Astrocyte (in vitro differentiated cells and primary cell): ENCODE data around the gene KCNH3. TPM values are rescaled to one million over a fixed set of nuclear protein-coding genes. Genes with fewer than 3 reads are reported as not detected.

Source experiments
- DNase-seq: peaks from one replicate; pipeline ENCODE4 v3.0.0-alpha.2; 2010; ENCODE audit warnings: low read depth
- FAIRE-seq: peaks from 2 replicates; lab custom pipeline; 2011; peaks lifted over from hg19 to GRCh38; lab: Jason Lieb, UNC
- H2AFZ ChIP-seq: 2 replicates; pipeline ENCODE4 v1.6.0; 2012; ENCODE audit warnings: low read depth, low read length, inconsistent platforms
- H3K27ac ChIP-seq: 2 replicates; pipeline ENCODE4 v1.5.1; 2011; ENCODE audit warnings: low read depth, low read length, inconsistent platforms
- H3K27me3 ChIP-seq: 2 replicates; pipeline ENCODE4 v1.6.0; 2011; ENCODE audit warnings: low read length, inconsistent platforms; ENCODE audit not compliant: insufficient read depth
- H3K36me3 ChIP-seq: 2 replicates; pipeline ENCODE4 v1.5.1; 2011; ENCODE audit warnings: low read length, inconsistent platforms; ENCODE audit not compliant: insufficient read depth
- H3K4me1 ChIP-seq: 2 replicates; pipeline ENCODE4 v1.5.1; 2011; ENCODE audit warnings: low read length, inconsistent platforms; ENCODE audit not compliant: insufficient read depth
- H3K4me2 ChIP-seq: 2 replicates; pipeline ENCODE4 v1.6.0; 2012; ENCODE audit warnings: low read length, inconsistent platforms
- H3K4me3 ChIP-seq: 2 replicates; pipeline ENCODE4 v1.5.1; 2011; ENCODE audit warnings: low read depth, mild to moderate bottlenecking, low read length, inconsistent platforms; ENCODE audit not compliant: insufficient read depth
- H3K79me2 ChIP-seq: 2 replicates; pipeline ENCODE4 v1.6.0; 2012; ENCODE audit warnings: mild to moderate bottlenecking, low read length, inconsistent platforms; ENCODE audit not compliant: insufficient read depth
- H3K9ac ChIP-seq: 2 replicates; pipeline ENCODE4 v1.6.0; 2012; ENCODE audit warnings: mild to moderate bottlenecking, low read length, inconsistent platforms
- H3K9me3 ChIP-seq: 2 replicates; pipeline ENCODE4 v1.5.1; 2012; ENCODE audit warnings: low read depth, mild to moderate bottlenecking, low read length, inconsistent platforms; ENCODE audit not compliant: insufficient read depth
- H4K20me1 ChIP-seq: 2 replicates; pipeline ENCODE4 v1.6.0; 2012; ENCODE audit warnings: low read length, inconsistent platforms; ENCODE audit not compliant: insufficient read depth
- H3K27ac Mint-ChIP-seq: one replicate; pipeline ENCODE4 v1.8.0; 2021; ENCODE audit warnings: mild to moderate bottlenecking, mixed read lengths; ENCODE audit not compliant: unreplicated experiment
- H3K27me3 Mint-ChIP-seq: one replicate; pipeline ENCODE4 v1.8.0; 2021; ENCODE audit warnings: low read depth, mixed read lengths; ENCODE audit not compliant: unreplicated experiment
- H3K36me3 Mint-ChIP-seq: one replicate; pipeline ENCODE4 v1.8.0; 2021; ENCODE audit warnings: low read depth, mixed read lengths; ENCODE audit not compliant: unreplicated experiment
- H3K4me1 Mint-ChIP-seq: one replicate; pipeline ENCODE4 v1.8.0; 2021; ENCODE audit warnings: low read depth, mixed read lengths; ENCODE audit not compliant: unreplicated experiment
- H3K4me3 Mint-ChIP-seq: one replicate; pipeline ENCODE4 v1.8.0; 2021; ENCODE audit warnings: mild to moderate bottlenecking, moderate library complexity, mixed read lengths; ENCODE audit not compliant: unreplicated experiment
- H3K9me3 Mint-ChIP-seq: one replicate; pipeline ENCODE4 v1.8.0; 2021; ENCODE audit warnings: mild to moderate bottlenecking, mixed read lengths; ENCODE audit not compliant: unreplicated experiment
- CTCF ChIP-seq: IDR thresholded peaks from 2 replicates; pipeline ENCODE4 v1.5.1; 2011; ENCODE audit warnings: low read depth, mild to moderate bottlenecking, inconsistent platforms, low read length, moderate library complexity; ENCODE audit not compliant: insufficient read depth
- EZH2 ChIP-seq: IDR thresholded peaks from 2 replicates; pipeline ENCODE4 v1.6.1; 2012; ENCODE audit warnings: mild to moderate bottlenecking, low read length, inconsistent platforms; ENCODE audit not compliant: insufficient read depth
- total RNA-seq: library from RNA; stranded (reverse); gene quantifications from 2 replicates; pipeline ENCODE4 v1.2.1, GENCODE V29; 2021

KCNH3 gene
- total RNA-seq, 1 donor from 2014 or later = not detected

DNA sequence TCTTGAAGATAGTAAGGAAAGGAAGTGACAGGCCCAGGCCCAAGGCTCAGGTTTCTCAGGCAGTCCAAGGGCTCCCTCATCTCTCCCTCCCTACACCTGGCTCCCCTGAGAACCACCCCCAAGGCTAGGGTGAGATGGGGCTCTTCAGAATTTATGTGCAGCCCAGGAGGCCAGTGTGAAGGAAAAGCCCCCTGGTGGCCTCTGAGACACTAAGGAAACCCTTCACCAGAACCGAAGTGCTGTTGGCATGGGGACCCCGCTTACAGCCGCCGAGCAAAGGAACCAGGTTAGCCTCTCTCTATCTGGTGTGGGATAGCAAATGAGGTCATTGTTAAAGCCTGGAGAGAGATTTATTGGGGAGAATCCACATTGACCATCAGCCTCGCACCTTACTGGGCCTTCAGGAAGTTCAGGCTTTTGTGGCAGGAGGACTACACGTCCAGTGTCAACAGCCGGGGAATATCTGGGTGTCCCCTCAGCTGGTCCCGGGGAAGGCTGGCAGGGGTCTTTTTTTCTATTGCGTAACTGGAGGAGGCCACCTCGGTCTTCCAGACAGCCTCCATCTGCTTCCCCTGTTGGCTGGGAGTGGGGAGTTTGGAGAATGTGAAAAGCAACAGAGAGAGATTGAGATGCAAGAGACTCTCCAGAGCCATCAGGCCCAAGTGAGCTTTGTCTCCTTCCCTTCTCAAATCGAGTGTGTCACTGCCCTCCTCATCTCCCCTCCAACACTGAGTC is 48.5 kb downstream of the KCNH3 start:
- H3K4me3 Mint-ChIP-seq = no peak overlapping the region
- Histone ChIP-seq H3K4me1 (no peaks in the 10 kb centered on the region), H3K4me2 (no peak overlapping the region), H3K36me3 (peaks cover 3% of the 10 kb centered on the region), H3K27me3 (no peaks in the 10 kb centered on the region), H3K9me3 (no peaks in the 10 kb centered on the region), H3K4me3 (no peak overlapping the region), H3K27ac (no peak overlapping the region), H3K9ac (no peak overlapping the region), H2AFZ (no peak overlapping the region), H4K20me1 (peaks cover 10% of the 10 kb centered on the region), H3K79me2 (peaks cover 3% of the 10 kb centered on the region)
- H3K27ac Mint-ChIP-seq = no peak overlapping the region
- peaks cover 5% of the 10 kb centered on the region for H3K4me1 Mint-ChIP-seq
- FAIRE-seq (no peak), DNase-seq (no peak)
- peaks cover 4% of the 10 kb centered on the region for H3K9me3 Mint-ChIP-seq
- no peaks in the 10 kb centered on the region for H3K27me3 Mint-ChIP-seq
- TF ChIP-seq EZH2 (no peak), CTCF (no peak)
- peaks cover 25% of the 10 kb centered on the region for H3K36me3 Mint-ChIP-seq

DNA sequence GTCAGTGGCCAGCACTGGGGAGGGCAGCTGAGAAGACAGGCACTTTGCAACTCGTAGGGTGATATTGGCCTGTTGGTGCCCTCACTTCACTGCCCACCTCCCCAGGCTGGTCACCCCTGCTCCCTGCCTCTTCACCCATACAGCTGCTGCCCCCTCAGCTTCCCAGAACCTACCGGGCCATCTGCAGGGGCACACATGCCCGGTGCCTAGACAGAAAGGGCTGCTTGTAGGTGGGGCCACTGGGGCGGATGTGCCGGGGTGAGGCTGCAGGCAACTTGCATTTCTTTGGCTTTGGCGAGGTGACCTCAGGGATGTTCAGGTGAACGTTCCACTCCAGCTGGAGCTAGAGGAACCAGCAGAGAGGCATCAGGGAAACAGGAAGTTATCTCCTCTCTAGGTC is 49.5 kb downstream of the KCNH3 start:
- H3K4me2 ChIP-seq = no peak overlapping the region
- H3K27me3 ChIP-seq = no peaks in the 10 kb centered on the region
- no peak overlapping the region for H3K9ac ChIP-seq
- no peak for TF ChIP-seq CTCF
- no peak for TF ChIP-seq EZH2
- H3K4me3 ChIP-seq = no peak overlapping the region
- peaks cover 3% of the 10 kb centered on the region for H3K79me2 ChIP-seq
- H3K9me3 ChIP-seq = no peaks in the 10 kb centered on the region
- Mint-ChIP-seq H3K36me3 (peaks cover 25% of the 10 kb centered on the region), H3K9me3 (peaks cover 4% of the 10 kb centered on the region), H3K27ac (no peak overlapping the region), H3K4me1 (peaks cover 5% of the 10 kb centered on the region), H3K4me3 (no peak overlapping the region), H3K27me3 (no peaks in the 10 kb centered on the region)
- H4K20me1 ChIP-seq = peaks cover 9% of the 10 kb centered on the region
- H3K36me3 ChIP-seq = peaks cover 3% of the 10 kb centered on the region
- FAIRE-seq (no peak), DNase-seq (no peak)
- no peaks in the 10 kb centered on the region for H3K4me1 ChIP-seq
- H2AFZ ChIP-seq = no peak overlapping the region
- H3K27ac ChIP-seq = no peak overlapping the region
